A549 (cell line): ENCODE measurements around the gene MBP. TPM values are rescaled to one million over a fixed set of nuclear protein-coding genes. Genes with fewer than 3 reads are reported as not detected.

Experiments
- ATAC-seq, 2 experiments: fragments of 200-7000 bp in 1 of 2; fragments of >200 bp in 1 of 2; cut with Nextera tagmentation in 1 of 2; cut with Tn5 transposase in 1 of 2; 3 replicates each; pipeline versions ENCODE4 v1.8.0 to v1.9.1; 2018 to 2020; ENCODE audit warnings: mild to moderate bottlenecking in 1 of 2, moderate library complexity in 1 of 2
- CTCF ChIA-PET: fragments of 300-600 bp; sonication (Branson Sonifier 250); formaldehyde crosslinking; extraction: SDS; loops from one replicate; lab custom pipeline; 2021; ENCODE audit warnings: antibody characterized with exemption, inconsistent platforms; lab: Yijun Ruan, JAX
- POLR2A ChIA-PET: fragments of 350-600 bp; formaldehyde crosslinking; extraction: SDS; loops from one replicate; lab custom pipeline; 2021; ENCODE audit warnings: antibody characterized with exemption, inconsistent platforms; lab: Yijun Ruan, JAX
- DNase-seq, 2 experiments: peaks; one replicate each; pipeline versions ENCODE4 v3.0.0 to v3.0.0-alpha.2; 2011 to 2016; ENCODE audit warnings: low read depth in 1 of 2, low spot score in 1 of 2
- FAIRE-seq: peaks from 2 replicates; lab custom pipeline; 2011; peaks lifted over from hg19 to GRCh38; lab: Jason Lieb, UNC
- H3K27ac ChIP-seq, 2 experiments: fragments of >200 bp; sonication (Bioruptor Twin); formaldehyde crosslinking; 3 replicates each; pipeline ENCODE4 v1.5.1; 2016 to 2017
- H3K4me1 ChIP-seq: fragments of >200 bp; sonication (Bioruptor Twin); formaldehyde crosslinking; 3 replicates; pipeline ENCODE4 v1.6.1; 2016
- H3K4me2 ChIP-seq: fragments of >200 bp; sonication (Bioruptor Twin); formaldehyde crosslinking; 3 replicates; pipeline ENCODE4 v1.6.1; 2016
- H3K4me3 ChIP-seq: fragments of >200 bp; sonication (Bioruptor Twin); formaldehyde crosslinking; 3 replicates; pipeline ENCODE4 v1.5.1; 2016
- H3K9me3 ChIP-seq: fragments of >200 bp; sonication (Bioruptor Twin); formaldehyde crosslinking; 3 replicates; pipeline ENCODE4 v1.6.1; 2016
- ATOH8 ChIP-seq: fragments of 250-450 bp; sonication (Bioruptor Pico); IDR thresholded peaks from 2 replicates; pipeline ENCODE4 v1.5.0; 2020; ENCODE audit warnings: low read depth, mild to moderate bottlenecking, moderate library complexity
- BCL3 ChIP-seq: fragments of >200 bp; sonication (Bioruptor Twin); formaldehyde crosslinking; IDR thresholded peaks from 3 replicates; pipeline ENCODE4 v1.6.1; 2016
- CTCF ChIP-seq: fragments of >200 bp; sonication (Bioruptor Twin); formaldehyde crosslinking; IDR thresholded peaks from 3 replicates; pipeline ENCODE4 v1.5.1; 2016
- E2F6 ChIP-seq: IDR thresholded peaks from 2 replicates; pipeline ENCODE4 v1.6.1; 2012; ENCODE audit warnings: low read depth, borderline replicate concordance
- EHF ChIP-seq: fragments of 250-450 bp; sonication (Bioruptor Pico); IDR thresholded peaks from 2 replicates; pipeline ENCODE4 v1.5.0; 2020; ENCODE audit warnings: mild to moderate bottlenecking
- EHMT2 ChIP-seq: fragments of 200-600 bp; sonication (generic); IDR thresholded peaks from 2 replicates; pipeline ENCODE4 v1.6.1; 2016; ENCODE audit warnings: antibody characterized with exemption, low read depth, mild to moderate bottlenecking, moderate library complexity
- EP300 ChIP-seq, 2 experiments: fragments of >200 bp; sonication (Bioruptor Twin); formaldehyde crosslinking; IDR thresholded peaks; 2 replicates in 1 of 2; 3 replicates in 1 of 2; pipeline ENCODE4 v1.6.1; 2016 to 2017
- FOSL2 ChIP-seq, 2 experiments: fragments of 450-650 bp in 1 of 2; fragments of >200 bp in 1 of 2; sonication (Bioruptor Twin) in 1 of 2; formaldehyde crosslinking; IDR thresholded peaks; 2 replicates each; pipeline versions ENCODE4 v1.5.0 to v1.6.1; 2016 to 2020; ENCODE audit warnings: mild to moderate bottlenecking in 1 of 2, moderate library complexity in 1 of 2
- GATA3 ChIP-seq: IDR thresholded peaks from 2 replicates; pipeline ENCODE4 v1.6.1; 2012; ENCODE audit warnings: borderline replicate concordance
- HEYL ChIP-seq: fragments of 250-450 bp; sonication (Bioruptor Pico); IDR thresholded peaks from 2 replicates; pipeline ENCODE4 v1.8.0; 2021; ENCODE audit warnings: mild to moderate bottlenecking, moderate library complexity
- JUNB ChIP-seq: fragments of >200 bp; sonication (Bioruptor Twin); formaldehyde crosslinking; IDR thresholded peaks from 2 replicates; pipeline ENCODE4 v1.6.1; 2016
- KDM5A ChIP-seq: fragments of 200-600 bp; sonication (generic); IDR thresholded peaks from 2 replicates; pipeline ENCODE4 v1.6.1; 2016; ENCODE audit warnings: antibody characterized with exemption, mild to moderate bottlenecking
- MAZ ChIP-seq: fragments of 150-350 bp; IDR thresholded peaks from 2 replicates; pipeline ENCODE4 v1.6.1; 2014; ENCODE audit warnings: antibody characterized with exemption, low read depth, low read length, borderline replicate concordance
- NFE2L2 ChIP-seq: fragments of 150-350 bp; conservative IDR thresholded peaks from 2 replicates; pipeline ENCODE4 v1.6.1; 2014; ENCODE audit warnings: low read length
- POLR2A ChIP-seq: IDR thresholded peaks from 2 replicates; pipeline ENCODE4 v1.6.1; 2012; ENCODE audit warnings: mild to moderate bottlenecking, low read length
- POLR2AphosphoS2 ChIP-seq: conservative IDR thresholded peaks from 2 replicates; pipeline ENCODE4 v1.6.1; 2012; ENCODE audit warnings: low read length, improper control_type of control experiment, inconsistent platforms
- RAD21 ChIP-seq, 2 experiments: fragments of >200 bp in 1 of 2; sonication (Bioruptor Twin) in 1 of 2; formaldehyde crosslinking in 1 of 2; IDR thresholded peaks in 1 of 2; conservative IDR thresholded peaks in 1 of 2; 2 replicates in 1 of 2; 3 replicates in 1 of 2; pipeline ENCODE4 v1.6.1; 2012 to 2018; ENCODE audit warnings: inconsistent platforms in 1 of 2
- RCOR1 ChIP-seq: fragments of 150-350 bp; IDR thresholded peaks from 2 replicates; pipeline ENCODE4 v1.6.1; 2014; ENCODE audit warnings: antibody characterized with exemption, low read length, low read depth
- RFX5 ChIP-seq: fragments of 450-650 bp; IDR thresholded peaks from 2 replicates; pipeline ENCODE4 v1.7.1; 2014; ENCODE audit warnings: antibody characterized with exemption, mild to moderate bottlenecking, moderate library complexity
- RNF2 ChIP-seq: fragments of 200-600 bp; sonication (generic); IDR thresholded peaks from 2 replicates; pipeline ENCODE4 v1.6.1; 2016; ENCODE audit warnings: low read depth, mild to moderate bottlenecking, antibody characterized with exemption, moderate library complexity, borderline replicate concordance
- SMC3 ChIP-seq: fragments of >200 bp; sonication (Bioruptor Twin); formaldehyde crosslinking; IDR thresholded peaks from 3 replicates; pipeline ENCODE4 v1.6.1; 2018; ENCODE audit warnings: inconsistent platforms
- TFCP2L1 ChIP-seq: fragments of 250-450 bp; sonication (Bioruptor Pico); IDR thresholded peaks from 2 replicates; pipeline ENCODE4 v1.5.0; 2021; ENCODE audit warnings: mild to moderate bottlenecking
- ZFP36 ChIP-seq: fragments of 450-650 bp; IDR thresholded peaks from 2 replicates; pipeline ENCODE4 v1.6.1; 2014; ENCODE audit warnings: borderline replicate concordance; ENCODE audit not compliant: partially characterized antibody
- ZNF302 ChIP-seq: fragments of 250-450 bp; sonication (Bioruptor Pico); IDR thresholded peaks from 2 replicates; pipeline ENCODE4 v1.9.0; 2021; ENCODE audit warnings: inconsistent platforms, mild to moderate bottlenecking, moderate library complexity
- ZSCAN20 ChIP-seq: fragments of 250-450 bp; sonication (Bioruptor Pico); IDR thresholded peaks from 2 replicates; pipeline ENCODE4 v1.8.0; 2022; ENCODE audit warnings: mild to moderate bottlenecking, moderate library complexity
- WGBS: methylation state at CpG from one replicate; pipeline ENCODE4 v1.1.6; 2017; ENCODE audit errors: missing lambda C conversion rate; 5-methylcytosine and 5-hydroxymethylcytosine counted together
- polyA plus RNA-seq, 4 experiments: library from polyadenylated mRNA; depleted of rRNA in 3 of 4; stranded (reverse); fragments of >200 nt; fragmentation: RNase III in 1 of 4; extraction: RNeasy Plus Mini Kit Qiagen cat#74134 plus additional on column Dnase treatment in 1 of 4; gene quantifications; 2 replicates in 3 of 4; 3 replicates in 1 of 4; pipeline ENCODE4 v1.2.3, GENCODE V29; 2011 to 2017

The MBP gene
- polyA plus RNA-seq, 2 of the 4 experiments (the other 2 are of a cell fraction): 8.6 to 33.1 TPM

GRCh38 chr18:77001041-77001440 lies 131.5 kb downstream of the MBP start:
- FAIRE-seq: no peak
- no peak overlapping the region for H3K4me3 ChIP-seq
- TF ChIP-seq TFCP2L1 (CRISPR knock-in tag) (no peak), ZSCAN20 (CRISPR knock-in tag) (no peak), GATA3 (no peak), POLR2AphosphoS2 (no peak), EHMT2 (no peak), RCOR1 (no peak), JUNB (no peak), ATOH8 (CRISPR knock-in tag) (no peak), KDM5A (no peak), ZFP36 (no peak), EP300 (IDR thresholded peaks at IDR 0.05) (no peak), POLR2A (no peak), EHF (CRISPR knock-in tag) (no peak), E2F6 (no peak), FOSL2 (IDR thresholded peaks at IDR 0.05) (no peak), FOSL2 (CRISPR knock-in tag; IDR thresholded peaks at IDR 0.05) (no peak), HEYL (CRISPR knock-in tag) (no peak), BCL3 (no peak), SMC3 (no peak), RFX5 (no peak)
- DNase-seq: no peak
- POLR2A ChIA-PET: no interaction called here
- H3K27ac ChIP-seq: no peak overlapping the region; a peak in 1 of 6 replicates
- no peaks in the 10 kb centered on the region for H3K4me1 ChIP-seq
- 84% methylated on average over 5 of the region's 19 CpGs for WGBS
- no peak for ATAC-seq
- no peaks in the 10 kb centered on the region for H3K9me3 ChIP-seq
- H3K4me2 ChIP-seq: no peak overlapping the region
- CTCF ChIA-PET: interaction anchor here (0.6 to 5.6 kb wide), 29 partner anchors 9 to 708 kb away, joined by 3 to 46 read pairs (median 5); no protein-coding TSS in a partner anchor

- DNase-seq: peak; percentile 16 to 23
- Histone ChIP-seq H3K9me3 (no peaks in the 10 kb centered on the region), H3K4me2 (peak overlapping the region; percentile 58; the same call in 2 of the 3 replicates), H3K4me3 (no peak overlapping the region)
- peak; percentile 48 to 54; a peak in 3 of 6 replicates for ATAC-seq
- TF ChIP-seq RNF2 (no peak), NFE2L2 (no peak), EHF (CRISPR knock-in tag) (no peak), MAZ (no peak), ATOH8 (CRISPR knock-in tag) (no peak), POLR2AphosphoS2 (no peak), POLR2A (no peak), SMC3 (peak; percentile 94), ZNF302 (CRISPR knock-in tag) (no peak), RAD21 (conservative IDR thresholded peaks at IDR 0.05 in 1 of 2, IDR thresholded peaks at IDR 0.05 in 1 of 2) (peak; percentile 82 to 83), CTCF (peak; percentile 85), EP300 (IDR thresholded peaks at IDR 0.05) (no peak)
- TF ChIP-seq, all 56 proteins: peak for 3
- 30% methylated on average over 11 of the region's 11 CpGs for WGBS
- no peak for FAIRE-seq
- H3K27ac ChIP-seq: peak overlapping the region in 1 of 2 experiments; percentile 53; a peak in 2 of 6 replicates
- CTCF ChIA-PET: interaction anchor here (0.6 to 5.6 kb wide), 37 partner anchors 9 to 708 kb away, joined by 3 to 46 read pairs (median 4); no protein-coding TSS in a partner anchor
- POLR2A ChIA-PET: no interaction called here
- H3K4me1 ChIP-seq: no peaks in the 10 kb centered on the region
Observed at GRCh38 chr18:77000527-77000926, 132.1 kb downstream of the MBP start.
